ENCODE results near the gene SLC38A10. TPM values are rescaled to one million over a fixed set of nuclear protein-coding genes. Genes with fewer than 3 reads are reported as not detected.

The SLC38A10 gene
- total and polyA plus RNA-seq, 7 donors: 7.8 to 88.7 (median 37.9) TPM

DNA sequence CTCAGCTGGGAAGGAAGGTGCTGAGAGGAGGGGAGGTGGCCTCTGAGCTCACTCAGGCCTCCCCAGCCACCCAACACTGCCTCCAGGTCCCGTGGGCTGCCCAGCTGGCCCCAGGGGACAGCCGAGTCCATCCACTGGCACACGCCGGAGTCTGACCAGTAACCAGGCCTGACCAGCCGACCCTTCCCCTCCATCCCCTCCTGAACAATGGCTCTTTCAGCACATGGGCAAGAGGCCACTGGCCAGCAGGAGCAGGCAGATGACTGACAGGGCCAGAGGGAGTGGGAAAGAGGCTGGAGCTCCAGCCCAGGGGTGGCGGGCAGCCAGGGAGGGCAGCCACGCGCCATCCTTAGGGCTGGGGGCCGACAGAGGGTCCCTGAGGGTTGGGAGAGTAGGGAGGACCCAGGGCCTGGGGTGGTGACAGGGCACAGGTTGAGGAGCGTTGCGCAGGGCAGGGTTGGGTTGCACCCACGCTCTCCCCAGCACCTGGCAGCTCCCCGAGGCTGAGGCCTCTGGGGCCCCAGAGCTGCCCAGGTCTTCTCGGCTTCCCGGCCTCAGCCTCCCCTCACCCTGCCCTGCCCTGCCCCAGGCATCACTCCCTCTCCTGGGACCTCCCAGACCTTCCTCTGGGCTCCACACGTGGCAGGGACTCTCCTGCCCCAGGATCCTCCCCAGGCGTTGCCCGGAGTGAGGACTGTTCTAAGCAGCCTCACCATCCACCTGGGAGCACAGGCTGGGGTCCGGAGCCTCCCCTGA is 20.2 kb upstream of the SLC38A10 start:
- DNase-seq: no peak
- H3K4me3 ChIP-seq: no peak overlapping the region
- WGBS, 2 donors: 86 to 87% methylated on average over 19 of the region's 19 CpGs
- peaks cover 0 to 2% (median 1%) of the 10 kb centered on the region in 4 donors for H3K4me1 ChIP-seq
- no peak for TF ChIP-seq POLR2A (IDR thresholded peaks at IDR 0.05)
- TF ChIP-seq EP300 (IDR thresholded peaks at IDR 0.05): no peak
- no peak for TF ChIP-seq POLR2AphosphoS5 (IDR thresholded peaks at IDR 0.05)
- TF ChIP-seq, protein P1, sequence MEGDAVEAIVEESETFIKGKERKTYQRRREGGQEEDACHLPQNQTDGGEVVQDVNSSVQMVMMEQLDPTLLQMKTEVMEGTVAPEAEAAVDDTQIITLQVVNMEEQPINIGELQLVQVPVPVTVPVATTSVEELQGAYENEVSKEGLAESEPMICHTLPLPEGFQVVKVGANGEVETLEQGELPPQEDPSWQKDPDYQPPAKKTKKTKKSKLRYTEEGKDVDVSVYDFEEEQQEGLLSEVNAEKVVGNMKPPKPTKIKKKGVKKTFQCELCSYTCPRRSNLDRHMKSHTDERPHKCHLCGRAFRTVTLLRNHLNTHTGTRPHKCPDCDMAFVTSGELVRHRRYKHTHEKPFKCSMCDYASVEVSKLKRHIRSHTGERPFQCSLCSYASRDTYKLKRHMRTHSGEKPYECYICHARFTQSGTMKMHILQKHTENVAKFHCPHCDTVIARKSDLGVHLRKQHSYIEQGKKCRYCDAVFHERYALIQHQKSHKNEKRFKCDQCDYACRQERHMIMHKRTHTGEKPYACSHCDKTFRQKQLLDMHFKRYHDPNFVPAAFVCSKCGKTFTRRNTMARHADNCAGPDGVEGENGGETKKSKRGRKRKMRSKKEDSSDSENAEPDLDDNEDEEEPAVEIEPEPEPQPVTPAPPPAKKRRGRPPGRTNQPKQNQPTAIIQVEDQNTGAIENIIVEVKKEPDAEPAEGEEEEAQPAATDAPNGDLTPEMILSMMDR (IDR thresholded peaks at IDR 0.05): no peak
- H3K27me3 ChIP-seq: no peaks in the 10 kb centered on the region
- no peaks in the 10 kb centered on the region for H3K36me3 ChIP-seq
- H3K27ac ChIP-seq: no peak overlapping the region
- no peaks in the 10 kb centered on the region for H3K9me3 ChIP-seq
- intact Hi-C loops (cut with DNase I): no loop called here

DNA sequence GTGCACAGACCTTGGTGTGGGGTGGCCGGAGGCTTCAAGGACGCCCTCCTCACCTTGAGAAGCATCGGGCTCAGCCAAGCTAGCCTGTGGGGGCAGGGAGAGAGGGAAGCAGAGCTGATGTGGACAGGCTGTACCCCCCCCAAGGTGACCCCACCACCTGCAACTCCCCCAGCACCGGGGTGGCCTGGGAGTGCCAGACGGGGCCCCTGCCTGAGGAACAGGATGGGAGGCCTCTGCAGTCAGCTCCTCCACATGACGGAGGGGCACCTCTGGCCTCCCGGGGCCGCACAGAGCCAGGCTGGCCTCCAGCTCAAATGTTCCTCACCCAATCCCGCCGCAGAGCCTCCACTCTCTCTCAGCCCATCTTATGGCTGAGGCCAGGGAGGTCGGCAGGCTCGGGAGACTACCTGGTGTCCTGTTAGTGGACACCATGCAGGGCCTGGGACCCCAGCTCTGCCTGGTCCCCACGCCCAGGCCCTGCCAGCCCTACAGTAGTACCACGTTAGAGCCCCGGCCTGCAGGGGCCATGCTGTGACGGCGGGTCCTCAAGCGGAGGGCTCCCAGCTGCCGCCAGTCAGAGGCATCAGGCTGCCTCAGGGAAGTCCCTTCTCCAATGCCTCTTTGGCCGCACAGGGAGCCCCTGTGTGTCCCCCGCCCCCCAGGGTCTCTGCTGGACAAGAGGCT is 19.4 kb upstream of the SLC38A10 start:
- Histone ChIP-seq H3K4me1 (peaks cover 0 to 10% (median 9%) of the 10 kb centered on the region in 4 donors), H3K36me3 (no peaks in the 10 kb centered on the region), H3K4me3 (no peak overlapping the region), H3K27me3 (no peaks in the 10 kb centered on the region), H3K27ac (no peak overlapping the region), H3K9me3 (no peaks in the 10 kb centered on the region)
- no peak for DNase-seq
- TF ChIP-seq POLR2A (IDR thresholded peaks at IDR 0.05) (no peak), EP300 (IDR thresholded peaks at IDR 0.05) (no peak), POLR2AphosphoS5 (IDR thresholded peaks at IDR 0.05) (no peak)
- TF ChIP-seq, protein P1 (IDR thresholded peaks at IDR 0.05): no peak
- WGBS, 2 donors: 89 to 91% methylated on average over 21 of the region's 21 CpGs
- intact Hi-C loops (cut with DNase I): no loop called here

DNA sequence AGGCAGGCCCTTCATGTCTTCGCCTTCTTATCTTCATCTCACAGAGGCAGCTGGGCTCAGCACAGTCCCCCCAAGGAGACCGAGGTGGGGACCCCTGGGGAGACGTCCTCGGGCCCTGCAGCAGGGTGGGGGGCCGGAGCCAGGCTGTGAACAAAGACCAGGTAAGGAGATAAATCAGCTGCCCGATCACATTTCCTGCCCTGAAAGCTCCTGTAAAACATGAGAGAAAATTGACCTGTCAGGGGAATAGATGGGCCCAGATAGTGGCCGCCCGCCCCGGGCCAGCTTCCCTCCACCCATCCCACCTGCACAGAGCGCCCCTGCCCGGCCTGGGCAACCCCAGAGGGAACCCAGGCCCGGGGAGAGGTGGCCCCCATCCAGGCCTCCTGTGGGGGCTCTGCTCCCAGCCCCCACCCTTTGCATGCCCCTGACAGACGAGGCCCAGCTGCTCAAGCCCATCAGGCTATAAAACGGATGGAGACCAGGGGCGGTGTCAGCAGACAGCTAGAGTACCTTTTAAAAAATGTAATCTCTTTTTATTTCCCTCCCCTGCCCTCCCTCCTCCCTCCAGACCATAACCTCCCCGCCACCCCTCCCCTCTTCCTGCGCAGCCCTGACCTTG is 18.8 kb upstream of the SLC38A10 start:
- 81 to 86% methylated on average over 17 of the region's 17 CpGs for WGBS, 2 donors
- intact Hi-C loops (cut with DNase I): no loop called here
- H3K4me1 ChIP-seq: peaks cover 0 to 16% (median 14%) of the 10 kb centered on the region in 4 donors
- H3K36me3 ChIP-seq: no peaks in the 10 kb centered on the region
- DNase-seq: no peak
- no peaks in the 10 kb centered on the region for H3K27me3 ChIP-seq
- no peak overlapping the region for H3K4me3 ChIP-seq
- H3K27ac ChIP-seq: no peak overlapping the region
- TF ChIP-seq POLR2AphosphoS5 (IDR thresholded peaks at IDR 0.05) (no peak), EP300 (IDR thresholded peaks at IDR 0.05) (no peak), POLR2A (IDR thresholded peaks at IDR 0.05) (no peak)
- TF ChIP-seq, protein P1 (IDR thresholded peaks at IDR 0.05): no peak
- H3K9me3 ChIP-seq: no peaks in the 10 kb centered on the region

DNA sequence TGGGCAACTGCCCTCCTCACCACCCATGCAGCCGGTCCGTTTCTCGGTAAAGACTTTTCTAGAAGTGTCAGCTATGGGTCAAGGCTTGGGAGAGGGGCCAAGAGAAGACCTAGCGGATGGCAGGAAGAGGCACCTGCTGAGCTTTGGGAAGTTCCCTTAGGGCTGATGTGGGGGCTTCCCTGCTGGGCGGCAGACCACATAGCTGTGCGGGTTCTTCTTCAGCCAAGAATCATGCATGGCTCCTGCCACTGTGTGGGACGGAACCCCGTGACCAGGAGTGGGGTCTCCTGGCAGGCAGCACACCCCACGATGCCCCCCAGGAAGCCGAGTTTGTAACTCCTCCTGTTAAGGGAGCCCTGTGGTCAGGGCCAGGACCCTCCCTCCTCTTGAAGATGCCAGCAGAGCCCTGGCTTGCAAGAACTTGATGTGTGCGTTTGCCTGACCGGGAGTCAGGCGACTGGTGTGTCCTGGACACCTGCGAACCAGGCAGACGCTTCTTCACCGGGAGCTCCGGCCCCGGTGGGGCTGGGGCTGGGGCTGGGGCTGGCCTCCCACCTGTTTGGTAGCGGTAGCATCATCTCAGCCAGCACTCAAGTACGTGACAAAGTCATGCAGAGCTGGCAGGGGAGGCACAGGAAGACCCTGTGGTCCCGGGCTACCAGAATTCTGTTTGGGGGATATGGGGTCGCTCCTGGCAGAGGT is 17.7 kb upstream of the SLC38A10 start:
- Histone ChIP-seq H3K36me3 (no peaks in the 10 kb centered on the region), H3K4me1 (peaks cover 0 to 17% (median 14%) of the 10 kb centered on the region in 4 donors), H3K4me3 (no peak overlapping the region), H3K27me3 (no peaks in the 10 kb centered on the region), H3K9me3 (no peaks in the 10 kb centered on the region), H3K27ac (no peak overlapping the region)
- 89 to 90% methylated on average over 22 of the region's 22 CpGs for WGBS, 2 donors
- TF ChIP-seq, protein P1 (IDR thresholded peaks at IDR 0.05): no peak
- TF ChIP-seq POLR2AphosphoS5 (IDR thresholded peaks at IDR 0.05): no peak
- no peak for TF ChIP-seq EP300 (IDR thresholded peaks at IDR 0.05)
- TF ChIP-seq POLR2A (IDR thresholded peaks at IDR 0.05): no peak
- DNase-seq: no peak
- intact Hi-C loops (cut with DNase I): no loop called here
